ENCODE results near the gene CXCL16.

Gene CXCL16

GRCh38 chr17:4722678-4723240, 17.0 kb downstream of the CXCL16 start:
- no peak for TF ChIP-seq RAD21 (IDR thresholded peaks at IDR 0.05; ENCODE audit: low read depth)

DNA sequence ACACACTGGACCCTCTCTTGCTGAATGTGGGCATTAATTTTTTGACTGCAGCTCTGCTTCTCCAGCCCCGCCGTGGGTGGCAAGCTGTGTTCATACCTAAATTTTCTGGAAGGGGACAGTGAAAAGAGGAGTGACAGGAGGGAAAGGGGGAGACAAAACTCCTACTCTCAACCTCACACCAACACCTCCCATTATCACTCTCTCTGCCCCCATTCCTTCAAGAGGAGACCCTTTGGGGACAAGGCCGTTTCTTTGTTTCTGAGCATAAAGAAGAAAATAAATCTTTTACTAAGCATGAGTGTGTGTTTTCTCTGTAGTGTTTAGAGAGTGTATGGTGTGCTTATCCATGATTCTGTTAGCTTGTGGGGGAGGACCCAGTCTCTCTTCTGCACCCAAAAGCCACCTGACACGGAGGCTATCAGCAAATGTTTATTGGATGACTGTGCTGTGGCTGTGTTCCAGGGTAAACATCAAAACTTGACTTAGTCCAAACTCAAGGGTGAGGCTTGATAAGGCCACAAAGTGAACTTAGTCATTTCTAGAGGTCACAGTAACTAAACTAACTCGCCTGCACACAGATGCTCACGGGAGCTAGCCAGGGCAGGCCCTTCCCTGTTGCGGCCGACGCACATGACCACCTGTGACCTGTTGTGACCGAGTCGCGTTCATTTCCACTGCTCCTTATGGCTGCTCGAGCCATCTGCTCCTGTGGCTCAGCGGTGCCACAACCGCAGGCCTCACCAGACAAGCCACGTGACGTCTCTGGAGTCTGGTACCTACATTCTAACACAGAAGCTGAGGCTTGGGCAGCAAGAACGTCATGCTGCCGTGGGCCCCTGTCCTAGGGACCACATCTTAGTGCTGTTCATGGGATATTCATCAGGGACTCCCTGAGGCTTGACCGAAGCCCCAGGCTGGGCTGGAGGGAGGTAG, 18.3 kb downstream of the CXCL16 start:
- TF ChIP-seq TCF12 (IDR thresholded peaks at IDR 0.05; ENCODE audit: low read depth) = no peak
- TF ChIP-seq NFIC (IDR thresholded peaks at IDR 0.05) = no peak
- TF ChIP-seq, protein P1, sequence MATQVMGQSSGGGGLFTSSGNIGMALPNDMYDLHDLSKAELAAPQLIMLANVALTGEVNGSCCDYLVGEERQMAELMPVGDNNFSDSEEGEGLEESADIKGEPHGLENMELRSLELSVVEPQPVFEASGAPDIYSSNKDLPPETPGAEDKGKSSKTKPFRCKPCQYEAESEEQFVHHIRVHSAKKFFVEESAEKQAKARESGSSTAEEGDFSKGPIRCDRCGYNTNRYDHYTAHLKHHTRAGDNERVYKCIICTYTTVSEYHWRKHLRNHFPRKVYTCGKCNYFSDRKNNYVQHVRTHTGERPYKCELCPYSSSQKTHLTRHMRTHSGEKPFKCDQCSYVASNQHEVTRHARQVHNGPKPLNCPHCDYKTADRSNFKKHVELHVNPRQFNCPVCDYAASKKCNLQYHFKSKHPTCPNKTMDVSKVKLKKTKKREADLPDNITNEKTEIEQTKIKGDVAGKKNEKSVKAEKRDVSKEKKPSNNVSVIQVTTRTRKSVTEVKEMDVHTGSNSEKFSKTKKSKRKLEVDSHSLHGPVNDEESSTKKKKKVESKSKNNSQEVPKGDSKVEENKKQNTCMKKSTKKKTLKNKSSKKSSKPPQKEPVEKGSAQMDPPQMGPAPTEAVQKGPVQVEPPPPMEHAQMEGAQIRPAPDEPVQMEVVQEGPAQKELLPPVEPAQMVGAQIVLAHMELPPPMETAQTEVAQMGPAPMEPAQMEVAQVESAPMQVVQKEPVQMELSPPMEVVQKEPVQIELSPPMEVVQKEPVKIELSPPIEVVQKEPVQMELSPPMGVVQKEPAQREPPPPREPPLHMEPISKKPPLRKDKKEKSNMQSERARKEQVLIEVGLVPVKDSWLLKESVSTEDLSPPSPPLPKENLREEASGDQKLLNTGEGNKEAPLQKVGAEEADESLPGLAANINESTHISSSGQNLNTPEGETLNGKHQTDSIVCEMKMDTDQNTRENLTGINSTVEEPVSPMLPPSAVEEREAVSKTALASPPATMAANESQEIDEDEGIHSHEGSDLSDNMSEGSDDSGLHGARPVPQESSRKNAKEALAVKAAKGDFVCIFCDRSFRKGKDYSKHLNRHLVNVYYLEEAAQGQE (IDR thresholded peaks at IDR 0.05; ENCODE audit: low read depth) = no peak
- no peak for TF ChIP-seq CREB1 (IDR thresholded peaks at IDR 0.05; ENCODE audit: low read depth)
- no peak for TF ChIP-seq EP300 (IDR thresholded peaks at IDR 0.05; ENCODE audit: borderline replicate concordance)
- TF ChIP-seq RAD21 (IDR thresholded peaks at IDR 0.05; ENCODE audit: low read depth) = no peak
- no peak for TF ChIP-seq TAF1 (IDR thresholded peaks at IDR 0.05; ENCODE audit: low read depth)
- no peak for TF ChIP-seq USF1 (IDR thresholded peaks at IDR 0.05)
- no peak for TF ChIP-seq EGR1 (IDR thresholded peaks at IDR 0.05)
- TF ChIP-seq, protein P2, sequence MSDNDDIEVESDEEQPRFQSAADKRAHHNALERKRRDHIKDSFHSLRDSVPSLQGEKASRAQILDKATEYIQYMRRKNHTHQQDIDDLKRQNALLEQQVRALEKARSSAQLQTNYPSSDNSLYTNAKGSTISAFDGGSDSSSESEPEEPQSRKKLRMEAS (IDR thresholded peaks at IDR 0.05) = no peak
- no peak for TF ChIP-seq CEBPB (IDR thresholded peaks at IDR 0.05)
- no peak for TF ChIP-seq TEAD4 (IDR thresholded peaks at IDR 0.05)
- TF ChIP-seq YY1 (IDR thresholded peaks at IDR 0.05; ENCODE audit: low read depth) = no peak
- TF ChIP-seq ZBTB7A (IDR thresholded peaks at IDR 0.05; ENCODE audit: low read depth) = no peak
- TF ChIP-seq FOXM1 (IDR thresholded peaks at IDR 0.05; ENCODE audit: borderline replicate concordance, low read depth) = no peak

- TF ChIP-seq TCF12 (IDR thresholded peaks at IDR 0.05; ENCODE audit: low read depth) = no peak
- TF ChIP-seq FOXM1 (IDR thresholded peaks at IDR 0.05; ENCODE audit: borderline replicate concordance, low read depth) = no peak
- TF ChIP-seq NFIC (IDR thresholded peaks at IDR 0.05) = no peak
- TF ChIP-seq EGR1 (IDR thresholded peaks at IDR 0.05) = no peak
- TF ChIP-seq EP300 (IDR thresholded peaks at IDR 0.05; ENCODE audit: borderline replicate concordance) = no peak
- no peak for TF ChIP-seq TAF1 (IDR thresholded peaks at IDR 0.05; ENCODE audit: low read depth)
Measured at GRCh38 chr17:4720787-4721186, 18.9 kb downstream of the CXCL16 start.

- TF ChIP-seq CREB1 (IDR thresholded peaks at IDR 0.05; ENCODE audit: low read depth) (no peak), EP300 (IDR thresholded peaks at IDR 0.05; ENCODE audit: borderline replicate concordance) (no peak), NFIC (IDR thresholded peaks at IDR 0.05) (no peak), YY1 (IDR thresholded peaks at IDR 0.05; ENCODE audit: low read depth) (no peak), TAF1 (IDR thresholded peaks at IDR 0.05; ENCODE audit: low read depth) (no peak), TCF12 (IDR thresholded peaks at IDR 0.05; ENCODE audit: low read depth) (no peak), RAD21 (IDR thresholded peaks at IDR 0.05; ENCODE audit: low read depth) (no peak), TEAD4 (IDR thresholded peaks at IDR 0.05) (no peak), CEBPB (IDR thresholded peaks at IDR 0.05) (no peak), ZBTB7A (IDR thresholded peaks at IDR 0.05; ENCODE audit: low read depth) (no peak), USF1 (IDR thresholded peaks at IDR 0.05) (no peak), EGR1 (IDR thresholded peaks at IDR 0.05) (no peak), FOXM1 (IDR thresholded peaks at IDR 0.05; ENCODE audit: borderline replicate concordance, low read depth) (no peak)
- TF ChIP-seq, protein P1 (IDR thresholded peaks at IDR 0.05; ENCODE audit: low read depth) = no peak
- TF ChIP-seq, protein P2 (IDR thresholded peaks at IDR 0.05) = no peak
Measured at GRCh38 chr17:4719684-4720221, 20.0 kb downstream of the CXCL16 start.

DNA sequence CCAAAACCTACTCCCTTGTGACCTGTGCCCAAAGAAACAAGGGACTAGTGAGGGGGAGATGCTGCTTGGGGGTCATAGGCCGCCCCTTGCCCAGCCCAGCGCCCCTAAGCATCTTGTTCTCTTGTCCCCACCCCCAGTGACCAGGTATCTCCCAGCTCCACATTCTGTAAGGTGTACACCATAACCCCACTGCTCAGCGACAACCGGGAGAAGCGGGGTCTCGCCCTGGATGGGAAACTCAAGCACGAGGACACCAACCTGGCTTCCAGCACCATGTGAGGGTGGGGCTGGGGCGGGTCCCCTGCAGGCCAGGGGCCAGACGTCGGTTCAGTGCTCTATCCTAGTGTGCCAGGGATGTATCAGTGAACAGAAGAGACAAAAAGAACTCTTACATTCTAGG, 20.6 kb downstream of the CXCL16 start:
- no peak for TF ChIP-seq NFIC (IDR thresholded peaks at IDR 0.05)
- TF ChIP-seq, protein P1 (IDR thresholded peaks at IDR 0.05; ENCODE audit: low read depth) = no peak
- TF ChIP-seq TAF1 (IDR thresholded peaks at IDR 0.05; ENCODE audit: low read depth) = no peak
- TF ChIP-seq, protein P2 (IDR thresholded peaks at IDR 0.05) = no peak
- TF ChIP-seq USF1 (IDR thresholded peaks at IDR 0.05) = no peak
- TF ChIP-seq TEAD4 (IDR thresholded peaks at IDR 0.05) = no peak
- TF ChIP-seq CEBPB (IDR thresholded peaks at IDR 0.05) = no peak
- TF ChIP-seq ZBTB7A (IDR thresholded peaks at IDR 0.05; ENCODE audit: low read depth) = no peak
- TF ChIP-seq EGR1 (IDR thresholded peaks at IDR 0.05) = no peak
- TF ChIP-seq RAD21 (IDR thresholded peaks at IDR 0.05; ENCODE audit: low read depth) = no peak
- TF ChIP-seq TCF12 (IDR thresholded peaks at IDR 0.05; ENCODE audit: low read depth) = no peak
- TF ChIP-seq YY1 (IDR thresholded peaks at IDR 0.05; ENCODE audit: low read depth) = no peak
- no peak for TF ChIP-seq CREB1 (IDR thresholded peaks at IDR 0.05; ENCODE audit: low read depth)
- no peak for TF ChIP-seq FOXM1 (IDR thresholded peaks at IDR 0.05; ENCODE audit: borderline replicate concordance, low read depth)
- TF ChIP-seq EP300 (IDR thresholded peaks at IDR 0.05; ENCODE audit: borderline replicate concordance) = no peak
